GM18873 (cell line): ENCODE results near the gene VPREB1.
"Not testable (repeated sequence)": the region's sequence is repeated elsewhere in the genome, so short reads cannot be mapped to it uniquely, and the experiment has no call there.

Experiments
- ATAC-seq: cut with Tn5 transposase; IDR thresholded peaks from one replicate; pipeline ENCODE4 v1.9.1; 2021; ENCODE audit warnings: mild to moderate bottlenecking, moderate library complexity, moderate number of reproducible peaks; ENCODE audit not compliant: unreplicated experiment, low FRiP score

VPREB1 gene

GRCh38 chr22:22210889-22211833 is 33.4 kb upstream of the VPREB1 start:
- ATAC-seq, result no peak

- no peak for ATAC-seq
These were observed 31.4 kb upstream of the VPREB1 start for GRCh38 chr22:22213231-22213630.

- no peak for ATAC-seq
These were observed 29.7 kb upstream of the VPREB1 start for GRCh38 chr22:22214819-22215329.

GRCh38 chr22:22215659-22216449 is 28.7 kb upstream of the VPREB1 start:
- ATAC-seq, result no peak

GRCh38 chr22:22216450-22216959 is 28.1 kb upstream of the VPREB1 start:
- ATAC-seq, result no peak

- no peak for ATAC-seq
These were observed 26.3 kb upstream of the VPREB1 start for GRCh38 chr22:22218302-22218701.

GRCh38 chr22:22219140-22219996 is 25.2 kb upstream of the VPREB1 start:
- no peak for ATAC-seq

GRCh38 chr22:22221043-22221442 is 23.5 kb upstream of the VPREB1 start:
- not testable (repeated sequence) for ATAC-seq

- ATAC-seq, result no peak
These were observed 18.0 kb upstream of the VPREB1 start for GRCh38 chr22:22226448-22227187.

GRCh38 chr22:22228421-22228820 is 16.2 kb upstream of the VPREB1 start:
- ATAC-seq, result no peak

- no peak for ATAC-seq
These were observed 15.7 kb upstream of the VPREB1 start for GRCh38 chr22:22228921-22229320.

GRCh38 chr22:22229683-22230420 is 14.7 kb upstream of the VPREB1 start:
- no peak for ATAC-seq

GRCh38 chr22:22230438-22230837 is 14.1 kb upstream of the VPREB1 start:
- no peak for ATAC-seq

- ATAC-seq, result no peak
These were observed 11.5 kb upstream of the VPREB1 start for GRCh38 chr22:22233081-22233480.

GRCh38 chr22:22235558-22235957 is 9.0 kb upstream of the VPREB1 start:
- ATAC-seq, result no peak

GRCh38 chr22:22237521-22237920 is 7.1 kb upstream of the VPREB1 start:
- no peak for ATAC-seq

GRCh38 chr22:22239311-22239939 is 5.2 kb upstream of the VPREB1 start:
- ATAC-seq, result no peak

- ATAC-seq, result no peak
These were observed 3.1 kb upstream of the VPREB1 start for GRCh38 chr22:22241554-22241898.
